ENCODE measurements around the gene SHB. TPM values are rescaled to one million over a fixed set of nuclear protein-coding genes. Genes with fewer than 3 reads are reported as not detected.

SHB gene
- total and polyA plus RNA-seq, 10 donors = 1.2 to 20.5 (median 7.1) TPM

DNA sequence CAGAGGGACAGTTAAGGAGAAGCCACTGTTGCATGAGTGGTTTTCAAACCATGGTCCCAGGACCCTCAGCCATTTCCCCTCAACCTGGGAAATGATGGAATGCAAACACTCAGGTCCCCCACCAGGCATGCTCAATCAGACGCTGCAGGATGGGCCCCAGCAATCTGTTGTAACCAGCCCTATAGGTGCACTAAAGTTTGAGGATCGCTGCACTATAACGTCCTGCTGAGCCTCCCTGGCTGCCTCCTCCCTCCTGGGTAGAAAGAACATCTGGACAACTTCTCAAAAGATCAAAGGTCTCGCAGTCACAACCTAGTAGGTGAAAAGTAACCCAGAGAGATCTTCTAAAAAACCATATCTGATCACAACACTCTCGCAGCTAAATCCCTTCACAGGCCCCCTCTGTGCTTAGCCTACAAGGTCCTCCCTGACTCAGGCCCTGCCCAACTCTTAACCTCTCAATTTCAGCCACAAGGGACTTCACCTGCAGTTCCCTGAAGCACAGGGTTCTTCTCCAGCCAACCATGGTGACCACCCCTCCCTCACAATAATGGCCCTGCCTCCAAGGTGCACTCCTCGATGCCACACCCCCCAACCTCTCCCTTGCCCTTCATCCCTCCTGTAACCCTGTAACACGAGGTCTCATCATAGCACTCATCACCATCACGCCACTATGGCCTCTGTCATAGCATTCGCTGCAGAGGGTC is 3.5 kb downstream of the SHB start:
- peak overlapping the region in 1 of 8 donors; percentile 4 for H3K27ac ChIP-seq

GRCh38 chr9:38064842-38065368 is 4.1 kb downstream of the SHB start:
- Histone ChIP-seq H3K36me3 (no peaks in the 10 kb centered on the region), H3K4me1 (peaks cover 14 to 64% (median 35%) of the 10 kb centered on the region in 6 donors), H3K27me3 (replicated peaks in 1 of 7) (peaks cover 0 to 28% (median 12%) of the 10 kb centered on the region in 7 donors), H3K9me3 (no peaks in the 10 kb centered on the region), H3K27ac (peak overlapping the region in 1 of 8 donors; percentile 4), H3K4me3 (peak overlapping the region in 3 of 8 donors; percentile 87 to 99 (median 92))
- TF ChIP-seq POLR2AphosphoS5 (IDR thresholded peaks at IDR 0.05) = no peak
- no peak for TF ChIP-seq POLR2A (IDR thresholded peaks at IDR 0.05)
- TF ChIP-seq, protein P1, sequence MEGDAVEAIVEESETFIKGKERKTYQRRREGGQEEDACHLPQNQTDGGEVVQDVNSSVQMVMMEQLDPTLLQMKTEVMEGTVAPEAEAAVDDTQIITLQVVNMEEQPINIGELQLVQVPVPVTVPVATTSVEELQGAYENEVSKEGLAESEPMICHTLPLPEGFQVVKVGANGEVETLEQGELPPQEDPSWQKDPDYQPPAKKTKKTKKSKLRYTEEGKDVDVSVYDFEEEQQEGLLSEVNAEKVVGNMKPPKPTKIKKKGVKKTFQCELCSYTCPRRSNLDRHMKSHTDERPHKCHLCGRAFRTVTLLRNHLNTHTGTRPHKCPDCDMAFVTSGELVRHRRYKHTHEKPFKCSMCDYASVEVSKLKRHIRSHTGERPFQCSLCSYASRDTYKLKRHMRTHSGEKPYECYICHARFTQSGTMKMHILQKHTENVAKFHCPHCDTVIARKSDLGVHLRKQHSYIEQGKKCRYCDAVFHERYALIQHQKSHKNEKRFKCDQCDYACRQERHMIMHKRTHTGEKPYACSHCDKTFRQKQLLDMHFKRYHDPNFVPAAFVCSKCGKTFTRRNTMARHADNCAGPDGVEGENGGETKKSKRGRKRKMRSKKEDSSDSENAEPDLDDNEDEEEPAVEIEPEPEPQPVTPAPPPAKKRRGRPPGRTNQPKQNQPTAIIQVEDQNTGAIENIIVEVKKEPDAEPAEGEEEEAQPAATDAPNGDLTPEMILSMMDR (IDR thresholded peaks at IDR 0.05 in 8 of 11, conservative IDR thresholded peaks at IDR 0.05 in 3 of 11) = no peak
- no peak for DNase-seq
- intact Hi-C loops (cut with DNase I; ENCODE audit: low total_unique reads) = loop anchor here (5.0 kb wide), 1 partner anchor 153 kb away; no protein-coding TSS in a partner anchor
- WGBS, 5 donors = 83 to 93% (median 86%) methylated on average over 4 of the region's 4 CpGs

More for the DNA sequence above, 3.5 kb downstream of the SHB start:
- Histone ChIP-seq H3K4me1 (peaks cover 14 to 66% (median 40%) of the 10 kb centered on the region in 6 donors), H3K36me3 (no peaks in the 10 kb centered on the region), H3K4me3 (peak overlapping the region in 4 of 8 donors; percentile 87 to 99 (median 94)), H3K9me3 (no peaks in the 10 kb centered on the region), H3K27me3 (replicated peaks in 1 of 7) (peaks cover 0 to 28% (median 12%) of the 10 kb centered on the region in 7 donors)
- intact Hi-C loops (cut with DNase I; ENCODE audit: low total_unique reads) = loop anchor here (5.0 kb wide), 1 partner anchor 153 kb away; no protein-coding TSS in a partner anchor
- WGBS, 5 donors = 72 to 84% (median 79%) methylated on average over 9 of the region's 9 CpGs
- DNase-seq = no peak
- TF ChIP-seq POLR2AphosphoS5 (IDR thresholded peaks at IDR 0.05) = no peak
- TF ChIP-seq POLR2A (IDR thresholded peaks at IDR 0.05) = no peak
- TF ChIP-seq, protein P1 (IDR thresholded peaks at IDR 0.05 in 8 of 11, conservative IDR thresholded peaks at IDR 0.05 in 3 of 11) = no peak

GRCh38 chr9:38063363-38063707 is 5.7 kb downstream of the SHB start:
- H3K27ac ChIP-seq = no peak overlapping the region
- H3K27me3 ChIP-seq (replicated peaks in 1 of 7) = peaks cover 0 to 23% (median 12%) of the 10 kb centered on the region in 7 donors
- peak; percentile 45 for DNase-seq
- peaks cover 12 to 61% (median 31%) of the 10 kb centered on the region in 6 donors for H3K4me1 ChIP-seq
- 40 to 73% (median 55%) methylated on average over 2 of the region's 2 CpGs for WGBS, 5 donors
- no peaks in the 10 kb centered on the region for H3K9me3 ChIP-seq
- no peak overlapping the region for H3K4me3 ChIP-seq
- H3K36me3 ChIP-seq = no peaks in the 10 kb centered on the region
- intact Hi-C loops (cut with DNase I; ENCODE audit: low total_unique reads) = no loop called here
- TF ChIP-seq, protein P1 (IDR thresholded peaks at IDR 0.05 in 8 of 11, conservative IDR thresholded peaks at IDR 0.05 in 3 of 11) = no peak
- TF ChIP-seq POLR2AphosphoS5 (IDR thresholded peaks at IDR 0.05) = no peak
- TF ChIP-seq POLR2A (IDR thresholded peaks at IDR 0.05) = no peak
